Left ventricle myocardium inferior (tissue), 1 donor: ENCODE results near the gene TCP10L. TPM values are rescaled to one million over a fixed set of nuclear protein-coding genes. Genes with fewer than 3 reads are reported as not detected.
"Not testable (repeated sequence)": the region's sequence is repeated elsewhere in the genome, so short reads cannot be mapped to it uniquely, and the experiment has no call there.

Experiments
- DNase-seq: peaks from one replicate; pipeline ENCODE4 v3.0.0-alpha.2; 2020
- H3K27ac ChIP-seq: fragments of 200-600 bp; replicated peaks from 2 replicates; pipeline ENCODE4 v1.8.0; 2021
- H3K27me3 ChIP-seq: fragments of 200-600 bp; 2 replicates; pipeline ENCODE4 v1.8.0; 2021; ENCODE audit warnings: low read depth
- H3K36me3 ChIP-seq: fragments of 200-600 bp; 2 replicates; pipeline ENCODE4 v1.8.0; 2021
- H3K4me1 ChIP-seq: fragments of 200-600 bp; 2 replicates; pipeline ENCODE4 v1.8.0; 2021
- H3K4me3 ChIP-seq: fragments of 200-600 bp; 2 replicates; pipeline ENCODE4 v1.8.0; 2021; ENCODE audit warnings: mild to moderate bottlenecking, moderate library complexity
- H3K9me3 ChIP-seq: fragments of 200-600 bp; replicated peaks from 2 replicates; pipeline ENCODE4 v1.8.0; 2021
- intact Hi-C: fragments of 100-400 bp; cut with micrococcal nuclease; formaldehyde crosslinking; loops from one replicate; pipeline ENCODE4 v1.11.0; 2022
- total RNA-seq: library from RNA; stranded (reverse); fragmentation: NEBNext Ultra II Directional; extraction: Animal tissue kit (Norgen Biotek cat#: 25700); gene quantifications from one replicate; pipeline ENCODE4 v1.2.1, GENCODE V29; 2021
- TF ChIP-seq, protein P1 (sequence below): fragments of 200-600 bp; IDR thresholded peaks from 2 replicates; pipeline ENCODE4 v1.8.0; 2021; ENCODE audit warnings: antibody characterized with exemption, mild to moderate bottlenecking, borderline replicate concordance
- donor health status: DM: no; HTN: yes; CAD: no; lungs with severe emphysema.

Gene TCP10L
- total RNA-seq, 1 donor from 2014 or later = 3.0 TPM

- intact Hi-C loops = loop anchor here (10.0 kb wide), 1 partner anchor 58 kb away; no protein-coding TSS in a partner anchor
- Histone ChIP-seq H3K4me3 (no peak overlapping the region), H3K27me3 (no peaks in the 10 kb centered on the region), H3K9me3 (peaks cover 8% of the 10 kb centered on the region), H3K4me1 (peaks cover 4% of the 10 kb centered on the region), H3K27ac (peak overlapping the region; percentile 46), H3K36me3 (no peaks in the 10 kb centered on the region)
- TF ChIP-seq, protein P1, sequence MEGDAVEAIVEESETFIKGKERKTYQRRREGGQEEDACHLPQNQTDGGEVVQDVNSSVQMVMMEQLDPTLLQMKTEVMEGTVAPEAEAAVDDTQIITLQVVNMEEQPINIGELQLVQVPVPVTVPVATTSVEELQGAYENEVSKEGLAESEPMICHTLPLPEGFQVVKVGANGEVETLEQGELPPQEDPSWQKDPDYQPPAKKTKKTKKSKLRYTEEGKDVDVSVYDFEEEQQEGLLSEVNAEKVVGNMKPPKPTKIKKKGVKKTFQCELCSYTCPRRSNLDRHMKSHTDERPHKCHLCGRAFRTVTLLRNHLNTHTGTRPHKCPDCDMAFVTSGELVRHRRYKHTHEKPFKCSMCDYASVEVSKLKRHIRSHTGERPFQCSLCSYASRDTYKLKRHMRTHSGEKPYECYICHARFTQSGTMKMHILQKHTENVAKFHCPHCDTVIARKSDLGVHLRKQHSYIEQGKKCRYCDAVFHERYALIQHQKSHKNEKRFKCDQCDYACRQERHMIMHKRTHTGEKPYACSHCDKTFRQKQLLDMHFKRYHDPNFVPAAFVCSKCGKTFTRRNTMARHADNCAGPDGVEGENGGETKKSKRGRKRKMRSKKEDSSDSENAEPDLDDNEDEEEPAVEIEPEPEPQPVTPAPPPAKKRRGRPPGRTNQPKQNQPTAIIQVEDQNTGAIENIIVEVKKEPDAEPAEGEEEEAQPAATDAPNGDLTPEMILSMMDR = peak; percentile 70
- DNase-seq = no peak
Observed at GRCh38 chr21:32562426-32562825, 22.9 kb downstream of the TCP10L start.

DNA sequence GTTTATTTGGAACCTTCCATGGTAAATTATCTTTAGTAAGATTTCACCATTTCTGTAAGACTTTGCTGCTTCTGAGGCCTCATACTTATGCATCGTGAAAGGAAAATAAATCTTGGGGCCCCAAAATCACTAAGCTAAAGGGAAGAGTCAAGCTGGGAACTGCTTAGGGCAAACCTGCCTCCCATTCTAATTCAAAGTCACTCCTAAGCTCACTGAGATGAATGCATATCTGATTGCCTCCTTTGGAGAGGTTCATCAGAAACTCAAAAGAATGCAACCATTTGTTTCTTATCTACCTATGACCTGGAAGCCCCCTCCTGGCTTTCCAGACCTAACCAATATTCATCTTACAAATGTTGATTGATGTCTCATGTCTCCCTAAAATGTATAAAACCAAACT, 23.8 kb downstream of the TCP10L start:
- H3K4me3 ChIP-seq, H3K4me1 ChIP-seq, H3K27ac ChIP-seq, H3K9me3 ChIP-seq, DNase-seq, H3K36me3 ChIP-seq, H3K27me3 ChIP-seq: not testable (repeated sequence)
- intact Hi-C loops = loop anchor here (10.0 kb wide), 1 partner anchor 57 kb away; no protein-coding TSS in a partner anchor

- intact Hi-C loops = loop anchor here (10.0 kb wide), 1 partner anchor 56 kb away; no protein-coding TSS in a partner anchor
- TF ChIP-seq, protein P1 = no peak
- H3K27ac ChIP-seq = no peak overlapping the region
- no peak for DNase-seq
- no peaks in the 10 kb centered on the region for H3K27me3 ChIP-seq
- H3K4me3 ChIP-seq = no peak overlapping the region
- peaks cover 8% of the 10 kb centered on the region for H3K9me3 ChIP-seq
- H3K36me3 ChIP-seq = no peaks in the 10 kb centered on the region
- H3K4me1 ChIP-seq = peaks cover 4% of the 10 kb centered on the region
Observed at GRCh38 chr21:32560896-32561295, 24.4 kb downstream of the TCP10L start.

GRCh38 chr21:32559006-32559610, 26.2 kb downstream of the TCP10L start:
- Histone ChIP-seq H3K4me3 (no peak overlapping the region), H3K27me3 (no peaks in the 10 kb centered on the region), H3K36me3 (no peaks in the 10 kb centered on the region), H3K9me3 (no peaks in the 10 kb centered on the region), H3K27ac (no peak overlapping the region), H3K4me1 (peaks cover 12% of the 10 kb centered on the region)
- intact Hi-C loops = no loop called here
- TF ChIP-seq, protein P1 = no peak
- no peak for DNase-seq

GRCh38 chr21:32558106-32558505, 27.2 kb downstream of the TCP10L start:
- intact Hi-C loops = no loop called here
- no peak for DNase-seq
- Histone ChIP-seq H3K36me3 (no peaks in the 10 kb centered on the region), H3K27me3 (no peaks in the 10 kb centered on the region), H3K4me1 (peaks cover 12% of the 10 kb centered on the region), H3K9me3 (no peaks in the 10 kb centered on the region), H3K4me3 (no peak overlapping the region), H3K27ac (no peak overlapping the region)
- TF ChIP-seq, protein P1 = no peak

GRCh38 chr21:32554832-32555638, 30.3 kb downstream of the TCP10L start:
- Histone ChIP-seq H3K9me3 (no peaks in the 10 kb centered on the region), H3K27ac (peak overlapping the region; percentile 44), H3K4me3 (no peak overlapping the region), H3K36me3 (no peaks in the 10 kb centered on the region), H3K4me1 (peaks cover 8% of the 10 kb centered on the region), H3K27me3 (no peaks in the 10 kb centered on the region)
- DNase-seq = no peak
- TF ChIP-seq, protein P1 = no peak
- intact Hi-C loops = no loop called here
